ENCODE measurements around the gene LACC1.

Gene LACC1
- total RNA-seq = 2.5 to 4.3 (median 3.2) reads per million in 3 donors

DNA sequence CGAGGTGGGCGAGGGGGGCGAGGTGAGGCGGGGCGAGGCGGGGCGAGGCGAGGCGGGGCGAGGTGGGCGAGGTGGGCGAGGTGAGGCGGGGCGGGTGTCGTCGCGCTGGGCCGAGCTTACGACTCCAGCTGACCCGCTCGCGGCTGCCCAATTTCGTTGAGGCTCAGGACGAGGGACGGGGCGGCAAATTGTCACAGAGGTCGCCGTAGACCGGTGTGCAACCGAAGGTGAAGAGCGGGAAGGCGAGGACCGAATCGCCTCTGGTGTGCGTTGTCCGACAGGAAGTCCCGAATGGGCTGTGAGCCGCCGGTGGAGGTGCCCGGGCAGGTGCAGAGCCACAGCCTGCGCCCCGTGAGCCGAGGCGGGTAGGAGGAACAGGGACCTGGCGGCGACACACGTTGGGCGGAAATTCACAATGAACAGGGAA, at the start of gene LACC1:
LACC1 (plus strand) TSS at position 150 of the 427 bp plus-strand sequence. CDS start 1,082 bp downstream, outside the sequence.
- no peaks in the 10 kb centered on the region for H3K36me3 ChIP-seq (ENCODE audit: control insufficient read depth, insufficient read depth, low read length)
- H3K27me3 ChIP-seq (replicated peaks; ENCODE audit: control insufficient read depth, insufficient read depth, low read length, poor library complexity, severe bottlenecking) = no peaks in the 10 kb centered on the region
- DNase-seq = peak in 2 of 3 donors; percentile 6 to 8

DNA sequence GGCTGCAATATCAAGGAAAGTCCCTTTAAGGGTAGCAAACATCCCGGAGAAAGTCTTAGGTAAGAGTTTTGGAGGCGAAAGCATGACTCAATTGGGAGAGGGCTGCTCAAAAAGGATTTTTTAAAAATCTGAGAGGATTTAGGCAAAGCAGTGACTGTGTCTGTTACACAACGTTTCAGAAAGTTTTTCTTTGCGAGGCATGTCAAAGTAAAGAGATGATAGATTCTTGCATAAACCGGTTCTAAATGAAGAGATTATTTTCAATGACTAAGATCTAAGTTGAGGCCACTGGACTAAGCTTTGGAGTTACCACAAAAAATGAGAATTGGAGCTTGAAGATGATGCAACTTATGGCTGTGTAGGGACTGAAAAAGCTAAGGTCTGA, 49.2 kb upstream of the LACC1 start:
- Histone ChIP-seq H3K4me1 (ENCODE audit: control insufficient read depth, insufficient read depth, low read length, poor library complexity, severe bottlenecking) (no peaks in the 10 kb centered on the region), H3K27me3 (replicated peaks; ENCODE audit: control insufficient read depth, insufficient read depth, low read length, poor library complexity, severe bottlenecking) (no peaks in the 10 kb centered on the region), H3K9me3 (ENCODE audit: control insufficient read depth, low read length) (no peaks in the 10 kb centered on the region), H3K4me3 (ENCODE audit: insufficient read depth, low read depth, low read length, poor library complexity, severe bottlenecking) (no peak overlapping the region), H3K36me3 (ENCODE audit: control insufficient read depth, insufficient read depth, low read length) (no peaks in the 10 kb centered on the region), H3K27ac (ENCODE audit: insufficient read depth, low read length, poor library complexity, severe bottlenecking) (no peak overlapping the region)
- DNase-seq = no peak

More for the DNA sequence above, at the start of gene LACC1:
- Histone ChIP-seq H3K4me1 (ENCODE audit: control insufficient read depth, insufficient read depth, low read length, poor library complexity, severe bottlenecking) (peaks cover 3% of the 10 kb centered on the region), H3K4me3 (ENCODE audit: insufficient read depth, low read depth, low read length, poor library complexity, severe bottlenecking) (peak within 1 kb of the TSS; percentile 78), H3K27ac (ENCODE audit: insufficient read depth, low read length, poor library complexity, severe bottlenecking) (peak within 1 kb of the TSS; percentile 78), H3K9me3 (ENCODE audit: control insufficient read depth, low read length) (no peaks in the 10 kb centered on the region)

DNA sequence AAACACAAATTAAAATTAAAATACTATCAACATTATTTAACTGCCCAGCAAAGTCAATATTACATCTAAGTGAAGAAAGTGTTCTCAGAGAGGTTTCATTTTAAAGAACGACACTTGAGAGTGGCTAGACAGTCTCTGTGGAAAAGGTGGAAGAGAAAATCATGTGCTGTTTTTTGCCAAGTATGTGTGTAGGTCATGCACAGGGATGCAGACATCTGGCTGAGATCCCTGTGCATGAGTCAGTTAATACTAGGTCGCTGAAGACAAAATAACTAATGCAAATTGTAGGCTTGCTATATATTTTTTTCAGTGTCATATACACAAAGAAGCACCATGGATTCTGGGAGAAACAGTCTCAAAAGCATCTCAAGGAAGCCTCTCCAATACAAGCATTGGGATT, 48.6 kb upstream of the LACC1 start:
- Histone ChIP-seq H3K27ac (ENCODE audit: insufficient read depth, low read length, poor library complexity, severe bottlenecking) (no peak overlapping the region), H3K9me3 (ENCODE audit: control insufficient read depth, low read length) (no peaks in the 10 kb centered on the region), H3K27me3 (replicated peaks; ENCODE audit: control insufficient read depth, insufficient read depth, low read length, poor library complexity, severe bottlenecking) (no peaks in the 10 kb centered on the region), H3K4me1 (ENCODE audit: control insufficient read depth, insufficient read depth, low read length, poor library complexity, severe bottlenecking) (no peaks in the 10 kb centered on the region), H3K4me3 (ENCODE audit: insufficient read depth, low read depth, low read length, poor library complexity, severe bottlenecking) (no peak overlapping the region), H3K36me3 (ENCODE audit: control insufficient read depth, insufficient read depth, low read length) (no peaks in the 10 kb centered on the region)
- no peak for DNase-seq

DNA sequence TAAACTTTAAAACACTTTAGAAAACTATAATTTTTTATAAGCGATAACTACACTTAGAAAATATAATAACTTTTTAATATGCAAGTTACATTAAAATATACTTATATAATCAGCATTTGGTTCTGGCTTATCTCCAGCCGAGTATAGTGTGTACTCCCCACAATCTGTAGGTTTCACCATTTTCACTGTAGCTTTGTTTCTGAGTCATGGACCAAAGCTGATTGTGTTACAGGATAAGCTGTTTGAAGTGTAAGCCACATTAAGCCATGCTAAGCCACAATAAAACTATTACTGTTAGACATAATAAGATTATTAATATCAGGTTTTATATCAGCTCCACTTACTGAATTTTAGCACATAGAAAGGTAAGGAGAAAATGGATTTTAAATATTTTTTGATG, 44.0 kb upstream of the LACC1 start:
- no peaks in the 10 kb centered on the region for H3K4me1 ChIP-seq (ENCODE audit: control insufficient read depth, insufficient read depth, low read length, poor library complexity, severe bottlenecking)
- H3K27me3 ChIP-seq (replicated peaks; ENCODE audit: control insufficient read depth, insufficient read depth, low read length, poor library complexity, severe bottlenecking) = no peaks in the 10 kb centered on the region
- no peaks in the 10 kb centered on the region for H3K36me3 ChIP-seq (ENCODE audit: control insufficient read depth, insufficient read depth, low read length)
- DNase-seq = no peak
- no peak overlapping the region for H3K4me3 ChIP-seq (ENCODE audit: insufficient read depth, low read depth, low read length, poor library complexity, severe bottlenecking)
- H3K27ac ChIP-seq (ENCODE audit: insufficient read depth, low read length, poor library complexity, severe bottlenecking) = no peak overlapping the region
- H3K9me3 ChIP-seq (ENCODE audit: control insufficient read depth, low read length) = no peaks in the 10 kb centered on the region

DNA sequence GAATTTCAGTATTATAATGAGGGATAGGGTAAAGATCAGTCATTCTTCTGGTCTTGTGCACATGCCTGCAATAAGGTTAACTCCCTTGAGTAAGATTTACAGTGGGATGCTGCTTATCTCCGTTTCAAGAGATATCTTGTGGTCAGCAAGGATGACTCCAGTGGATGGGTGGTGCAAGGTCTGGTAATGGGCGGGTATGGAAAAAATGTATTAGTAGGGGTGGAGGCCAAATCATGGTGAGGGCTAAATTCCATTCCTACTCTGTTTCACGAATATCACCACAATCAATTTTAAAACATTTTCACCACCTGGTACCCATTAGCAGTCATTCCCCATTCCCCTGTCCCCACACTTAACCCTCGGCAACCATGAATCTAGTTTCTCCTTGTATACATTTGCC, 40.8 kb upstream of the LACC1 start:
- DNase-seq = no peak
- no peaks in the 10 kb centered on the region for H3K4me1 ChIP-seq (ENCODE audit: control insufficient read depth, insufficient read depth, low read length, poor library complexity, severe bottlenecking)

DNA sequence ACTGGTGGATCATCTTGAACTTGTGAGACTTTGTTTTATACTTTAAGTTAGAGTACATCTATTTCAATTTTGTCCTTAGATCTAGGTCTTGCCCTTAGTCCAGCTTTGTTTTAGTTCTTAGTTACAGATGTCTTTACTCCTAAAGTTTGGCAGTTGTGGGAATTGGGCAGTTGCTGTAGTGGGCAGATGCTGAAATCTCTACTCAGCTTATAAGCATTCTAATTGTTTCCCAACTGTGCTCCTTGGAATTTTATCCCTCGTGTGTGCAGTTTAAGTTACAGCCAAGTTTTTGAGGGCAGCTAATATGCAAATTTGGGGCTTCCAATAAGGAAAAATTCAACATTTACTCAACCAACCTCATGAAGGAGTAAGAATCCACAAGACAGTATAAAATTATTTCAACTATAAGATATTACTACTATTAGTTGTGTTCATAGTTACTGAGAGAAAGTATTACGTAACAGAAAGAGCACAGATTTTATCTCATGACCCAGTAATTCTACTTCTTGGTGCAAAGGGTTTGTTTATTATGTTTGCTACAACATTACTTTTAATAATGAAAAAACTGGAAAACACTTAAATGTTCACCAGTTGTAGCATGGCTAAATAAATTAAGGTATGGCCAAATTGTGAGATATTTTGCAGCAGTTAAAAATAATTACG, 33.1 kb upstream of the LACC1 start:
- no peak for DNase-seq
- no peaks in the 10 kb centered on the region for H3K27me3 ChIP-seq (replicated peaks; ENCODE audit: control insufficient read depth, insufficient read depth, low read length, poor library complexity, severe bottlenecking)
- no peaks in the 10 kb centered on the region for H3K36me3 ChIP-seq (ENCODE audit: control insufficient read depth, insufficient read depth, low read length)
- H3K27ac ChIP-seq (ENCODE audit: insufficient read depth, low read length, poor library complexity, severe bottlenecking) = no peak overlapping the region
- no peaks in the 10 kb centered on the region for H3K4me1 ChIP-seq (ENCODE audit: control insufficient read depth, insufficient read depth, low read length, poor library complexity, severe bottlenecking)
- no peak overlapping the region for H3K4me3 ChIP-seq (ENCODE audit: insufficient read depth, low read depth, low read length, poor library complexity, severe bottlenecking)
- no peaks in the 10 kb centered on the region for H3K9me3 ChIP-seq (ENCODE audit: control insufficient read depth, low read length)

More for the DNA sequence above, 40.8 kb upstream of the LACC1 start:
- Histone ChIP-seq H3K27ac (ENCODE audit: insufficient read depth, low read length, poor library complexity, severe bottlenecking) (no peak overlapping the region), H3K4me3 (ENCODE audit: insufficient read depth, low read depth, low read length, poor library complexity, severe bottlenecking) (no peak overlapping the region), H3K27me3 (replicated peaks; ENCODE audit: control insufficient read depth, insufficient read depth, low read length, poor library complexity, severe bottlenecking) (no peaks in the 10 kb centered on the region), H3K9me3 (ENCODE audit: control insufficient read depth, low read length) (no peaks in the 10 kb centered on the region), H3K36me3 (ENCODE audit: control insufficient read depth, insufficient read depth, low read length) (no peaks in the 10 kb centered on the region)

DNA sequence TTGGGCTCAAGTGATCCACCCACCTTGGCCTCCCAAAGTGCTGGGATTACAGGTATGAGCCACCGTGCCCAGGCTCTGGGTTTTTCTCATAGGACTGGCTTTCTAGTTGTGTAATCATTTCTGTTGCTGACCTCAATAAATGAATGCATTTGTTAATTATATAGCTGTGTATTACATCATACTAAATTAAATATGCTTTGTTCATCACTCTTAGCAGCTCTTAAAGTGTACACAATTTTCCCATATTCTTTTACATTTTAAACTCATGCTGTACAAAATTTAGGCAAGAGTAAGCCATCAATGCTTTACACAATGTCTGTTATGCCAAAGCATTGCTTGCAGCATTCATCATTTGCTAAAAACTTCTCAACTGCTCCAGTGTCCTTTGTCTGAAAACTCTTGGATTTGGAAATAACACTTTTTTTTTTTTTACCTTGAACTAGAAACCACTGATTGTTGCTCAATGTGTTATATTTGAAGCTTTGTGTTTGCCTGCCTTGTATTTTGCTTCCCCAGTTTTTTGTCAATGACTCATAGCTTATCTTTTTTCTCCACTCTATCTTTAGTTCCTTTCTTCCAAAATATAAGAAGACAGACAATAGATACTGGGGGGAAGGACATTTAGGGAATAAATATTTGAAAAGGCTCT, 31.6 kb upstream of the LACC1 start:
- no peaks in the 10 kb centered on the region for H3K36me3 ChIP-seq (ENCODE audit: control insufficient read depth, insufficient read depth, low read length)
- no peak overlapping the region for H3K4me3 ChIP-seq (ENCODE audit: insufficient read depth, low read depth, low read length, poor library complexity, severe bottlenecking)
- H3K9me3 ChIP-seq (ENCODE audit: control insufficient read depth, low read length) = peaks cover 3% of the 10 kb centered on the region
- no peaks in the 10 kb centered on the region for H3K27me3 ChIP-seq (replicated peaks; ENCODE audit: control insufficient read depth, insufficient read depth, low read length, poor library complexity, severe bottlenecking)
- H3K4me1 ChIP-seq (ENCODE audit: control insufficient read depth, insufficient read depth, low read length, poor library complexity, severe bottlenecking) = no peaks in the 10 kb centered on the region
- H3K27ac ChIP-seq (ENCODE audit: insufficient read depth, low read length, poor library complexity, severe bottlenecking) = no peak overlapping the region
- DNase-seq = no peak

DNA sequence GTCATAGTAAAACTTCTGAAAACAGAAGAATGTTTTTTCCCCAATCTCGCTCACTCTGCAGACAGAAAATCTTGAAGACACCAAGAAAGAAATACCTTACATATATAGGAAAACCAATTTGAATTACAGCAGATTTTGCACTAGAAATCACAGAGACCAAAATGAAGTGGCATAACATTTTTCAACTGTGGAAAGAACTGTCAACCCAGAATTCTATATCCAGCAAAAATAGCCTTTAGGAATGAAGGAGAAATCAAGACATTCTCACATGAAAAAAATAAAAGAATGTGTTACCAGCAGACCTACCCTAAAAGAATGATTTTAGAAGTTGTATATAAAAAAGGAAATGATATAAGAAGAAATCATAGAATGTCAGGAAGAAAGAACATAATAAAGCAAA, 28.8 kb upstream of the LACC1 start:
- Histone ChIP-seq H3K4me1 (ENCODE audit: control insufficient read depth, insufficient read depth, low read length, poor library complexity, severe bottlenecking) (no peaks in the 10 kb centered on the region), H3K36me3 (ENCODE audit: control insufficient read depth, insufficient read depth, low read length) (no peaks in the 10 kb centered on the region), H3K4me3 (ENCODE audit: insufficient read depth, low read depth, low read length, poor library complexity, severe bottlenecking) (no peak overlapping the region), H3K9me3 (ENCODE audit: control insufficient read depth, low read length) (peaks cover 3% of the 10 kb centered on the region), H3K27me3 (replicated peaks; ENCODE audit: control insufficient read depth, insufficient read depth, low read length, poor library complexity, severe bottlenecking) (no peaks in the 10 kb centered on the region), H3K27ac (ENCODE audit: insufficient read depth, low read length, poor library complexity, severe bottlenecking) (no peak overlapping the region)
- no peak for DNase-seq

DNA sequence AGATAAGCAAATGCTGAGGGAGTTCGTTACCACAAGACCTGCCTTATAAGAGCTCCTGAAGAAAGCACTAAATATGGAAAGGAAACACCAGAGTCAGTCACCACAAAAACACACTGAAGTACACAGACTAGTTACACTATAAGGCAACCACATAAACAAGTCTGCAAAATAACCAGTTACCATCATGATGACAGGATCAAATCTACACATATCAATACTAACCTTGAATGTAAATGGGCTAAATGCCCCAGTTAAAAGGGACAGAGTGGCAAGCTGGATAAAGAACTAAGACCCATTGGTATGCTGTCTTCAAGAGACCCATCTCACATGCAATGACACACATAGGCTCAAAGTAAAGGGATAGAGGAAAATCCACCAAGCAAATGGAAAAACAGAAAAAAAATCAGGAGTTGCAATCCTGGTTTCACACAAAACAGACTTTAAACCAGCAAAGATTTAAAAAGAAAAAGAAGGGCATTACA, 26.7 kb upstream of the LACC1 start:
- Histone ChIP-seq H3K36me3 (ENCODE audit: control insufficient read depth, insufficient read depth, low read length) (no peaks in the 10 kb centered on the region), H3K4me1 (ENCODE audit: control insufficient read depth, insufficient read depth, low read length, poor library complexity, severe bottlenecking) (no peaks in the 10 kb centered on the region), H3K27me3 (replicated peaks; ENCODE audit: control insufficient read depth, insufficient read depth, low read length, poor library complexity, severe bottlenecking) (no peaks in the 10 kb centered on the region), H3K4me3 (ENCODE audit: insufficient read depth, low read depth, low read length, poor library complexity, severe bottlenecking) (no peak overlapping the region), H3K9me3 (ENCODE audit: control insufficient read depth, low read length) (peaks cover 3% of the 10 kb centered on the region), H3K27ac (ENCODE audit: insufficient read depth, low read length, poor library complexity, severe bottlenecking) (no peak overlapping the region)
- DNase-seq = no peak

DNA sequence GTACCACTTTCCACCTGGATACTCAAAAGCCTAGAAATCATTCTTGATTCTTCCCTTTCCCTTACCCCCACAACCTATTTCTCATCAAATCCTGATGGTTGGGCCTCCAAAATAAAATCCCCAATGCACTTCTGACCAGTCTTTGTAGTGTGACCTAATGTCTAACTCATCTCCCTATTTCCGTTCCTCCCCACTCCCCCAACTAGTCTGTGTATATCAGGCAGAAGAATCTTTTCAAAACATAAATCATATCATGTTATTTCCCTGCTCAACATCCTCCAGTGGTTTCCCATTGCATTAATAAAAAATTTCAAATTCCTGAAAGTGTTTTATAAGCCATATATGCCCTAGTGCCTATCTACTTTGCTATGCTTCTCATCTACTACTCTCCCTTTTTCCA, 17.8 kb upstream of the LACC1 start:
- Histone ChIP-seq H3K36me3 (ENCODE audit: control insufficient read depth, insufficient read depth, low read length) (no peaks in the 10 kb centered on the region), H3K9me3 (ENCODE audit: control insufficient read depth, low read length) (no peaks in the 10 kb centered on the region), H3K4me3 (ENCODE audit: insufficient read depth, low read depth, low read length, poor library complexity, severe bottlenecking) (no peak overlapping the region), H3K27me3 (replicated peaks; ENCODE audit: control insufficient read depth, insufficient read depth, low read length, poor library complexity, severe bottlenecking) (no peaks in the 10 kb centered on the region), H3K27ac (ENCODE audit: insufficient read depth, low read length, poor library complexity, severe bottlenecking) (no peak overlapping the region), H3K4me1 (ENCODE audit: control insufficient read depth, insufficient read depth, low read length, poor library complexity, severe bottlenecking) (no peaks in the 10 kb centered on the region)
- DNase-seq = no peak
